ENCODE measurements around the gene SPATA6. TPM values are rescaled to one million over a fixed set of nuclear protein-coding genes. Genes with fewer than 3 reads are reported as not detected.
"Not testable (repeated sequence)": the region's sequence is repeated elsewhere in the genome, so short reads cannot be mapped to it uniquely, and the experiment has no call there.

Gene SPATA6
- total RNA-seq: 50.1 TPM

GRCh38 chr1:48471691-48472576 lies at the start of gene SPATA6:
Gene SPATA6, minus strand, starts transcription at chr1:48472204. Its CDS starts 196 bp downstream, at chr1:48472008.
- H3K4me3 ChIP-seq (ENCODE audit: low read length in 3 of 3): peak within 1 kb of the TSS; percentile 77 to 93 (median 84)
- H3K36me3 ChIP-seq (ENCODE audit: control insufficient read depth in 3 of 3, insufficient read depth in 3 of 3, low read length in 3 of 3): no peaks in the 10 kb centered on the region
- H3K9ac ChIP-seq (ENCODE audit: low read depth in 1 of 3, low read length in 3 of 3): peak within 1 kb of the TSS; percentile 74 to 79 (median 77)
- H3K27me3 ChIP-seq (ENCODE audit: control insufficient read depth in 3 of 3, insufficient read depth in 3 of 3, low read length in 3 of 3): no peaks in the 10 kb centered on the region
- no peaks in the 10 kb centered on the region for H3K9me3 ChIP-seq (ENCODE audit: control insufficient read depth in 3 of 3, low read length in 3 of 3)
- H3K4me1 ChIP-seq (ENCODE audit: control insufficient read depth in 3 of 3, insufficient read depth in 3 of 3, low read length in 3 of 3): peaks cover 11 to 22% (median 20%) of the 10 kb centered on the region in 3 donors
- H3K27ac ChIP-seq (ENCODE audit: low read depth, low read length): peak within 1 kb of the TSS; percentile 75

- H3K4me3 ChIP-seq (ENCODE audit: low read length in 3 of 3): not testable (repeated sequence)
These were observed 47.9 kb upstream of the SPATA6 start for GRCh38 chr1:48519896-48520295.

DNA sequence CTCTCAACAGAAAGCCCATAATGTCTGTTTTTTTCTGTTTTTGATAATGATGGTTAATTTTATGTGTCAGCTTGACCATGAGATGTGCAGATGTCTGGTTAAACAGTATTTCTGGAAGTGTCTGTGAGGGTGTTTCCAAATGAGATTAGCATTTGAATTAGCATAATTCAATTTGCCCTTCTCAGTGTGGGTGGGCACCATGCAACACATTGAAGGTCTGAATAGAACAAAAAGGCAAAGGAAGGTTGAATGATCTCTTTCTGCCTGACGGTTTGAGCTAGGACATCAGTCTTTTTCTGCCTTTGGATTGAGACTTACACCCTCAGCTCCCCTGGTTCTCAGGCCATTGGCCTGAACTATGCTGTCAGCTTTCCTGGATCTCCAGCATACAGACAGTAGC lies 34.9 kb upstream of the SPATA6 start:
- no peak overlapping the region for H3K27ac ChIP-seq (ENCODE audit: low read depth, low read length)

More at GRCh38 chr1:48519896-48520295, 47.9 kb upstream of the SPATA6 start:
- not testable (repeated sequence) for H3K27me3 ChIP-seq (ENCODE audit: control insufficient read depth in 3 of 3, insufficient read depth in 3 of 3, low read length in 3 of 3); H3K36me3 ChIP-seq (ENCODE audit: control insufficient read depth in 3 of 3, insufficient read depth in 3 of 3, low read length in 3 of 3); H3K9me3 ChIP-seq (ENCODE audit: control insufficient read depth in 3 of 3, low read length in 3 of 3); H3K4me1 ChIP-seq (ENCODE audit: control insufficient read depth in 3 of 3, insufficient read depth in 3 of 3, low read length in 3 of 3); H3K9ac ChIP-seq (ENCODE audit: low read depth in 1 of 3, low read length in 3 of 3); H3K27ac ChIP-seq (ENCODE audit: low read depth, low read length)

DNA sequence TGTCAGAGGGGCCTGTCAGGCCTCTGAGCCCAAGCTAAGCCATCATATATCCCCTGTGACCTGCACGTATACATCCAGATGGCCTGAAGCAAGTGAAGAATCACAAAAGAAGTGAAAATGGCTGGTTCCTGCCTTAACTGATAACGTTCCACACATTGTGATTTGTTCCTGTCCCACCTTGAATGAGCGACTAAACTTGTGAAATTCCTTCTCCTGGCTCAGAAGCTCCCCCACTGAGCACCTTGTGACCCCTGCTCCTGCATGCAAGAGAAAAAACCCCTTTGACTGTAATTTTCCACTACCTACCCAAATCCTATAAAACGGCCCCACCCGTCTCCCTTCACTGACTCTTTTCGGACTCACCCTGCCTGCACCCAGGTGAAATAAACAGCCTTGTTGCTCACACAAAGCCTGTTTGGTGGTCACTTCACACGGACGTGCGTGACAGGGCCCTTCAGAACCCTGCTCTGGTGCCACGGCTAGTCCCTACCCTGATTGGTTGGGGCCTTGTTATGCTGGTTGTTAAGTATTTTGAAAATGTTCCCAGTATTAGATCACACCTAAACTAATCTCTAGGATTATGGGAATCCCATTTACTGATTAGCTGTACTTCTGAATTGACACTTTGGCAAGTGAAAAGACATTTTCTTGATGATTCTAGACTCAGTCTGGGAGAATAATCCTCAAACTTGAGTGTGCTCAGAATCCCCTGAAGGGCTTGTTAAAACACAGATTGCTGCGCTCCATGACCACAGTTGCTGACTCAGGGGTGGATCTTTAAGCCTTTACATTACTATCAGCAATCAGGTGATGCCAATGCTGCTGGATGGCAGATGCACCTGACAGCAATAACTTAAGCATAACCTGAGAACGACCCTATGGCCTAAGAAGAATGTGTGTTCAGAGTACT lies 28.8 kb upstream of the SPATA6 start:
- Histone ChIP-seq H3K27ac (ENCODE audit: low read depth, low read length) (no peak overlapping the region), H3K27me3 (ENCODE audit: control insufficient read depth in 3 of 3, insufficient read depth in 3 of 3, low read length in 3 of 3) (no peaks in the 10 kb centered on the region), H3K9me3 (ENCODE audit: control insufficient read depth in 3 of 3, low read length in 3 of 3) (no peaks in the 10 kb centered on the region), H3K4me3 (ENCODE audit: low read length in 3 of 3) (no peak overlapping the region), H3K9ac (ENCODE audit: low read depth in 1 of 3, low read length in 3 of 3) (no peak overlapping the region), H3K4me1 (ENCODE audit: control insufficient read depth in 3 of 3, insufficient read depth in 3 of 3, low read length in 3 of 3) (peaks cover 0 to 4% (median 0%) of the 10 kb centered on the region in 3 donors), H3K36me3 (ENCODE audit: control insufficient read depth in 3 of 3, insufficient read depth in 3 of 3, low read length in 3 of 3) (no peaks in the 10 kb centered on the region)

More for the DNA sequence above, 34.9 kb upstream of the SPATA6 start:
- no peak overlapping the region for H3K4me3 ChIP-seq (ENCODE audit: low read length in 3 of 3)
- H3K9me3 ChIP-seq (ENCODE audit: control insufficient read depth in 3 of 3, low read length in 3 of 3): no peaks in the 10 kb centered on the region
- no peaks in the 10 kb centered on the region for H3K36me3 ChIP-seq (ENCODE audit: control insufficient read depth in 3 of 3, insufficient read depth in 3 of 3, low read length in 3 of 3)
- no peaks in the 10 kb centered on the region for H3K27me3 ChIP-seq (ENCODE audit: control insufficient read depth in 3 of 3, insufficient read depth in 3 of 3, low read length in 3 of 3)
- H3K9ac ChIP-seq (ENCODE audit: low read depth in 1 of 3, low read length in 3 of 3): no peak overlapping the region
- no peaks in the 10 kb centered on the region for H3K4me1 ChIP-seq (ENCODE audit: control insufficient read depth in 3 of 3, insufficient read depth in 3 of 3, low read length in 3 of 3)

DNA sequence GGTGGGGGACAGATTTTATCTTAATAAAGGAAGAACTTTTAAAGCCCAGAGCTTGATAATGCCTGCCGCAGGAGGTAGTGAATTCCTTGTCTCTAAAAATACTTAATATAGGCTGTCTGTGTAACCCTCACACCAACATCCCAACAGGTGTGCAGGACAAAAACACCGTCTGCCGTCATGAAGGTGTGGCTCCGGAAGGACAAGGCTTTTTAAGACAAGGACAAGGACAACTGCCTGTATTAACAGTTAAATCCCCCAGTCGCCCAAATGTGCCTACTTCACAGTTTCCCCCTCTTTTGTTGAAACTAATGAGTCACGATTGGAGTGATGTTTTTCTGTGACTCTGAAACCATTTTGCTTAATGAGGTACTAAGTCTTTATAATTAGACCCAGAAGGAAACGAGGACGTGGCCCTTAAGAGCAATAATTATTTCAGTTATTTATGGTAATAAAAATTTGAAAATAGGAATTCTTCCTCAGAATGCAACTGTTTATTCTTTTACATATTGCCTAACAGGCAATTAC lies 27.3 kb upstream of the SPATA6 start:
- peaks cover 0 to 9% (median 4%) of the 10 kb centered on the region in 3 donors for H3K4me1 ChIP-seq (ENCODE audit: control insufficient read depth in 3 of 3, insufficient read depth in 3 of 3, low read length in 3 of 3)
- no peak overlapping the region for H3K4me3 ChIP-seq (ENCODE audit: low read length in 3 of 3)
- no peaks in the 10 kb centered on the region for H3K27me3 ChIP-seq (ENCODE audit: control insufficient read depth in 3 of 3, insufficient read depth in 3 of 3, low read length in 3 of 3)
- H3K9ac ChIP-seq (ENCODE audit: low read depth in 1 of 3, low read length in 3 of 3): no peak overlapping the region
- H3K27ac ChIP-seq (ENCODE audit: low read depth, low read length): no peak overlapping the region
- H3K9me3 ChIP-seq (ENCODE audit: control insufficient read depth in 3 of 3, low read length in 3 of 3): no peaks in the 10 kb centered on the region
- no peaks in the 10 kb centered on the region for H3K36me3 ChIP-seq (ENCODE audit: control insufficient read depth in 3 of 3, insufficient read depth in 3 of 3, low read length in 3 of 3)

DNA sequence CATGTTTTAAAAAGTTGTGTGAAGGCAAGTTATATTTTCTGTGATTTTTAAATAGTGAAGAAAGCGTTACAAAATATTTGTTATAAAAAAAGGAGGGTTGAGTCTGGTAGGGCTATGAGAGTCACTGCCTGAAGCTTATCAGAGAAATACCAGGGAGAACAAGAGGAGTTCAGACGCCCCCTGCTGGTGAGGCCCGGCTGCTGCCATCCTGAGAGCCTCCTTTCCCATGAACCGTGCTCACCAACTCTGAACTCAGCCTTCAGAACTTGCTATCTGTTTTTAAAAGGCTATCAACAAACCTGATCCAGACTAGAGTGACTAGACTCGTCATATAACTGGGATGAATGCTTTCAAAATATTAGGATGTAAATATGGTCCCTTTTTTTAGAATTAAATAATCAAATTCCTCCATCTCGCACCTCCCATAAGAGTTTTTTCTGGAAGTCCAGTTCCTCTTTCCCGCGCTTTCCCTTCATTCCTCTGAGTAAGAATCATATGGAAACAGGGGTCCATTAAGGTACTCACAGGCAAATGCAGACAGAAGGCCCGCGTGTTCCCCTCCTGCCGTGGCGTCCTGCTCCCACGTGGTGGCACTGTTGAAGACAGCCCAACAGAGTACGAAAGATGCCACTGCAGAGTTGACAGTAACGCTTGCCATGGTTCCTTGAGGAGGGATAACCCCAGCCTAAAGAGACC lies 26.2 kb upstream of the SPATA6 start:
- H3K4me3 ChIP-seq (ENCODE audit: low read length in 3 of 3): no peak overlapping the region
- no peaks in the 10 kb centered on the region for H3K27me3 ChIP-seq (ENCODE audit: control insufficient read depth in 3 of 3, insufficient read depth in 3 of 3, low read length in 3 of 3)
- no peak overlapping the region for H3K27ac ChIP-seq (ENCODE audit: low read depth, low read length)
- H3K9me3 ChIP-seq (ENCODE audit: control insufficient read depth in 3 of 3, low read length in 3 of 3): no peaks in the 10 kb centered on the region
- H3K4me1 ChIP-seq (ENCODE audit: control insufficient read depth in 3 of 3, insufficient read depth in 3 of 3, low read length in 3 of 3): peaks cover 4 to 13% (median 8%) of the 10 kb centered on the region in 3 donors
- H3K9ac ChIP-seq (ENCODE audit: low read depth in 1 of 3, low read length in 3 of 3): no peak overlapping the region
- no peaks in the 10 kb centered on the region for H3K36me3 ChIP-seq (ENCODE audit: control insufficient read depth in 3 of 3, insufficient read depth in 3 of 3, low read length in 3 of 3)

DNA sequence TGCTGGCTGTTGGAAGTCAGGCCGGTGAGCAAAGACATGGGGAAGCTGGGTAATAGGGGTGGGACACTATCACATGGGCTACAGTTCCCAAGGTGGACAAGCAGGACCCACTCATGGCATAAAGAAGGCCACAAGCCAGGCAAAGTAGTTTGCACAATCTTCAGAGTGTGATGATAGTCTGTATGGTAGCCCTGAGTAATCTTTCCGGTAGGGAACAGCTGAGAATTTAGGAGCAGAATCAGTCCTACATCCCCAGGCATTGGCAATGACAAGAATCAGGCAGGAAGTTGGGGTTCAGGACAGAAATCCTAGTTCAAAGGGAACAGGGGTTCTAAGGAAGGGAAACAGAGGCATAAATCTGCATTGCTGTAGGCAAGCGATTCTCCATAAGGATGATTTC lies 23.9 kb upstream of the SPATA6 start:
- H3K27ac ChIP-seq (ENCODE audit: low read depth, low read length): no peak overlapping the region
- H3K36me3 ChIP-seq (ENCODE audit: control insufficient read depth in 3 of 3, insufficient read depth in 3 of 3, low read length in 3 of 3): no peaks in the 10 kb centered on the region
- H3K27me3 ChIP-seq (ENCODE audit: control insufficient read depth in 3 of 3, insufficient read depth in 3 of 3, low read length in 3 of 3): no peaks in the 10 kb centered on the region
- peaks cover 4 to 13% (median 8%) of the 10 kb centered on the region in 3 donors for H3K4me1 ChIP-seq (ENCODE audit: control insufficient read depth in 3 of 3, insufficient read depth in 3 of 3, low read length in 3 of 3)
- no peak overlapping the region for H3K4me3 ChIP-seq (ENCODE audit: low read length in 3 of 3)
- H3K9ac ChIP-seq (ENCODE audit: low read depth in 1 of 3, low read length in 3 of 3): no peak overlapping the region
- H3K9me3 ChIP-seq (ENCODE audit: control insufficient read depth in 3 of 3, low read length in 3 of 3): no peaks in the 10 kb centered on the region

GRCh38 chr1:48495166-48495565 lies 23.2 kb upstream of the SPATA6 start:
- no peak overlapping the region for H3K9ac ChIP-seq (ENCODE audit: low read depth in 1 of 3, low read length in 3 of 3)
- H3K4me1 ChIP-seq (ENCODE audit: control insufficient read depth in 3 of 3, insufficient read depth in 3 of 3, low read length in 3 of 3): peaks cover 4 to 13% (median 8%) of the 10 kb centered on the region in 3 donors
- H3K4me3 ChIP-seq (ENCODE audit: low read length in 3 of 3): no peak overlapping the region
- H3K9me3 ChIP-seq (ENCODE audit: control insufficient read depth in 3 of 3, low read length in 3 of 3): no peaks in the 10 kb centered on the region
- H3K27ac ChIP-seq (ENCODE audit: low read depth, low read length): no peak overlapping the region
- no peaks in the 10 kb centered on the region for H3K27me3 ChIP-seq (ENCODE audit: control insufficient read depth in 3 of 3, insufficient read depth in 3 of 3, low read length in 3 of 3)
- H3K36me3 ChIP-seq (ENCODE audit: control insufficient read depth in 3 of 3, insufficient read depth in 3 of 3, low read length in 3 of 3): no peaks in the 10 kb centered on the region

DNA sequence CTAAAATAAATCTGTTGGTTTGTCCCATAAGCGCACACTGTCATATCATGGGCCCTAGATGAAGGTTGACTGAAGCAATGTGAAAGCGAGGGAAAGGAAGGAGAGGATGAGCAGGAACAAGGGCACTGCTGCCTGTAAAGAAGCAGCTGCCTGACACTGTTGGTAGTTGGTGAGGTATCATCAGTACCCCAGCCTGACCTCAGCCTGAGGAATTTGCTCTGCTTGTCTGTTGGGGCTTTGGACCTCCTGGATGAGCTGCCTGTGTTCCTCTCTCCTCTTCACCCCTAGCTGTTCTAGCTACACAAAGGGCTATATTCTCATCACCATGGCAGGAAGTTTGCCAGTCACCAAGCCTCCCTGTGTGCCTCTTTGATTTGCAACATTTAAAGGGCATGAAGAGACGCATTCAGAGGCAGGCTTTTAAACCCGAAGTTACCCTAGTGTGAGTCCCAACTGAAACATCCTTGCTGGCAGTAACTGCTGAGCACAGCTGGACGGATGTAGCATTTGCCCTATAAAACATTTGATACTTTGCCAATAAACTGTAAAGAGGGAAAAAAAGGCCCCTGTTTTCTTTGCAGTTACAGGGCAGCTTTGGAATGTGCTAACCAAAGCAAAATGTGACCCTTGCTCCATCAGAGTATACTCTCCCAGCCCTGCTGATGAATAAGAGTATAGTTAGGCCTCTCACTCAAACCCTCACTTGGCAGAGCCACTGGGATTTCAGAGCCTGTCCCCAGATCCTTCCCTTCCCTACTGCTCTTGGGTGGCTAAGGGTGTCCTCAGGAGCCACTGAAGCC lies 22.2 kb upstream of the SPATA6 start:
- H3K9ac ChIP-seq (ENCODE audit: low read depth in 1 of 3, low read length in 3 of 3): no peak overlapping the region

More for the DNA sequence above, 22.2 kb upstream of the SPATA6 start:
- H3K27me3 ChIP-seq (ENCODE audit: control insufficient read depth in 3 of 3, insufficient read depth in 3 of 3, low read length in 3 of 3): no peaks in the 10 kb centered on the region
- peaks cover 4 to 13% (median 8%) of the 10 kb centered on the region in 3 donors for H3K4me1 ChIP-seq (ENCODE audit: control insufficient read depth in 3 of 3, insufficient read depth in 3 of 3, low read length in 3 of 3)
- H3K4me3 ChIP-seq (ENCODE audit: low read length in 3 of 3): no peak overlapping the region
- H3K9me3 ChIP-seq (ENCODE audit: control insufficient read depth in 3 of 3, low read length in 3 of 3): no peaks in the 10 kb centered on the region
- H3K27ac ChIP-seq (ENCODE audit: low read depth, low read length): no peak overlapping the region
- no peaks in the 10 kb centered on the region for H3K36me3 ChIP-seq (ENCODE audit: control insufficient read depth in 3 of 3, insufficient read depth in 3 of 3, low read length in 3 of 3)
